Thyroid gland (tissue), 4 donors: ENCODE results near the gene ARHGAP8. TPM values are rescaled to one million over a fixed set of nuclear protein-coding genes. Genes with fewer than 3 reads are reported as not detected.

Source experiments
- DNase-seq, 2 donors: peaks; one replicate each; pipeline ENCODE4 v3.0.0-alpha.2; 2019
- H3K27ac ChIP-seq, 3 donors: fragments of 200-600 bp; sonication (generic); 1 replicate in 2 of 3; 2 replicates in 1 of 3; pipeline ENCODE4 v1.5.1; 2016 to 2019; ENCODE audit warnings: mild to moderate bottlenecking in 1 of 3, moderate library complexity in 1 of 3
- H3K27me3 ChIP-seq: fragments of 200-600 bp; sonication (generic); one replicate; pipeline ENCODE4 v1.5.1; 2019
- H3K36me3 ChIP-seq, 2 donors: fragments of 200-600 bp; sonication (generic); one replicate each; pipeline ENCODE4 v1.5.1; 2016 to 2019
- H3K4me1 ChIP-seq, 2 donors: fragments of 200-600 bp; sonication (generic); one replicate each; pipeline ENCODE4 v1.5.1; 2017 to 2019
- H3K4me3 ChIP-seq, 3 donors: fragments of 200-600 bp; sonication (generic); replicated peaks in 1 of 3; 1 replicate in 2 of 3; 2 replicates in 1 of 3; pipeline ENCODE4 v1.5.1; 2016; ENCODE audit warnings: mild to moderate bottlenecking in 1 of 3
- H3K9me3 ChIP-seq: fragments of 200-600 bp; sonication (generic); one replicate; pipeline ENCODE4 v1.5.1; 2017
- POLR2A ChIP-seq, 2 donors: fragments of 450-650 bp; IDR thresholded peaks; one replicate each; pipeline ENCODE4 v1.6.1; 2017; ENCODE audit warnings: antibody characterized with exemption in 2 of 2, mild to moderate bottlenecking in 2 of 2, moderate library complexity in 1 of 2
- WGBS, 2 donors: methylation state at CpG; one replicate each; pipeline ENCODE4 v1.1.5; 2017; 5-methylcytosine and 5-hydroxymethylcytosine counted together
- intact Hi-C: fragments of 100-400 bp; cut with DNase I; formaldehyde crosslinking; loops from one replicate; pipeline ENCODE4 v1.15.1; 2023
- total RNA-seq, 4 donors: library from RNA; depleted of rRNA; stranded (reverse); fragments of >200 nt; gene quantifications; one replicate each; pipeline ENCODE4 v1.2.3, GENCODE V29; 2016
- TF ChIP-seq, protein P1 (sequence below), 6 experiments: fragments of 200-600 bp in 3 of 6; fragments of 450-650 bp in 3 of 6; sonication (generic) in 3 of 6; IDR thresholded peaks; one replicate each; pipeline ENCODE4 v1.5.1; 2016 to 2019; ENCODE audit warnings: antibody characterized with exemption in 6 of 6, mild to moderate bottlenecking in 2 of 6, inconsistent platforms in 1 of 6, moderate library complexity in 1 of 6

Gene ARHGAP8
- total RNA-seq, 4 donors from 2014 or later, result 24.8 to 44.3 (median 28.0) TPM

DNA sequence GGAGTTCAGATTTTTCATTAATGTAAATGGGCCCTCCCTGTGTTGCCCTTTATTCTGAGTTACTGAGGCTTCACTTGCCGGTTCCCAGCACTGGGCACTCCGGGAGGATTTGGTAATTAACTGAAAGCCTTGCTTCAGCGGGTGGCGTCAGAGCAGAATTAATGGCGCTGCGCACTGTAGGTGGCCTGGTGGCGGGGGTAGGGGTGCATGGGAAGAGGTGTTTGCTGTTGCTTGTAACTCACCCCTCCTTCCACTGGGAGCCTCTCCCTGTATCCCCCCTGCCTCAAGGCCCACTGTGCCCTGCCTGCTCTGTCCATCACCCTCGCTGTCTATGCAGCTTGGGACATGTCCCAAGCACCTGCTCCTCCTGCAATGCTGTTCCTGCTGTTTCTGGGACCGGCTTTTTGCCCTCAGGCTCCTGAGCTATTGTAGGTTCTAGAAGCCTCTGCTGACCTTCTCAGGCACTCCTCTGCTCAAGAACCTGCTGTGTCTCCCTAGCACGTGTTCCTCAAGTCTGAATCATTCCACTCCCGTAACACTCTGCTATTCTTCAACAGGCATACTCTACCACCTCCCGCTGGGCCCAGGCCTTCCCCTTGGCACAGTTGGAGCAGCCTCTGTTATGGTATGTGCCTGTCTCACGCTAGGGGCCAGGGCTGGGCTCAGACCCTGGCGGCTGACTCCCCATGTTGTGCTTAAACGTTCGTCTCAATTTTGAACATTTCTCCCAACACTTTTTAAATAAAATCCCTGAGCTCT is 24.4 kb downstream of the ARHGAP8 start:
- peak; percentile 47 to 51 for DNase-seq
- intact Hi-C loops, result no loop called here
- TF ChIP-seq POLR2A (IDR thresholded peaks at IDR 0.05), result no peak
- TF ChIP-seq, protein P1, sequence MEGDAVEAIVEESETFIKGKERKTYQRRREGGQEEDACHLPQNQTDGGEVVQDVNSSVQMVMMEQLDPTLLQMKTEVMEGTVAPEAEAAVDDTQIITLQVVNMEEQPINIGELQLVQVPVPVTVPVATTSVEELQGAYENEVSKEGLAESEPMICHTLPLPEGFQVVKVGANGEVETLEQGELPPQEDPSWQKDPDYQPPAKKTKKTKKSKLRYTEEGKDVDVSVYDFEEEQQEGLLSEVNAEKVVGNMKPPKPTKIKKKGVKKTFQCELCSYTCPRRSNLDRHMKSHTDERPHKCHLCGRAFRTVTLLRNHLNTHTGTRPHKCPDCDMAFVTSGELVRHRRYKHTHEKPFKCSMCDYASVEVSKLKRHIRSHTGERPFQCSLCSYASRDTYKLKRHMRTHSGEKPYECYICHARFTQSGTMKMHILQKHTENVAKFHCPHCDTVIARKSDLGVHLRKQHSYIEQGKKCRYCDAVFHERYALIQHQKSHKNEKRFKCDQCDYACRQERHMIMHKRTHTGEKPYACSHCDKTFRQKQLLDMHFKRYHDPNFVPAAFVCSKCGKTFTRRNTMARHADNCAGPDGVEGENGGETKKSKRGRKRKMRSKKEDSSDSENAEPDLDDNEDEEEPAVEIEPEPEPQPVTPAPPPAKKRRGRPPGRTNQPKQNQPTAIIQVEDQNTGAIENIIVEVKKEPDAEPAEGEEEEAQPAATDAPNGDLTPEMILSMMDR (IDR thresholded peaks at IDR 0.05), result no peak
- Histone ChIP-seq H3K36me3 (no peaks in the 10 kb centered on the region), H3K4me1 (peaks cover 9 to 10% of the 10 kb centered on the region in 2 donors), H3K9me3 (no peaks in the 10 kb centered on the region), H3K4me3 (no peak overlapping the region), H3K27ac (peak overlapping the region in 2 of 3 donors; percentile 52 to 74), H3K27me3 (no peaks in the 10 kb centered on the region)
- WGBS, 2 donors, result 62 to 69% methylated on average over 16 of the region's 16 CpGs

GRCh38 chr22:44777364-44777755 is 25.0 kb downstream of the ARHGAP8 start:
- Histone ChIP-seq H3K4me1 (peaks cover 9 to 10% of the 10 kb centered on the region in 2 donors), H3K9me3 (no peaks in the 10 kb centered on the region), H3K4me3 (no peak overlapping the region), H3K27ac (peak overlapping the region in 2 of 3 donors; percentile 52 to 74), H3K27me3 (no peaks in the 10 kb centered on the region), H3K36me3 (no peaks in the 10 kb centered on the region)
- no peak for TF ChIP-seq POLR2A (IDR thresholded peaks at IDR 0.05)
- TF ChIP-seq, protein P1 (IDR thresholded peaks at IDR 0.05), result peak in 2 of 6 experiments; percentile 8 to 19
- 33 to 37% methylated on average over 2 of the region's 2 CpGs for WGBS, 2 donors
- intact Hi-C loops, result no loop called here
- no peak for DNase-seq

DNA sequence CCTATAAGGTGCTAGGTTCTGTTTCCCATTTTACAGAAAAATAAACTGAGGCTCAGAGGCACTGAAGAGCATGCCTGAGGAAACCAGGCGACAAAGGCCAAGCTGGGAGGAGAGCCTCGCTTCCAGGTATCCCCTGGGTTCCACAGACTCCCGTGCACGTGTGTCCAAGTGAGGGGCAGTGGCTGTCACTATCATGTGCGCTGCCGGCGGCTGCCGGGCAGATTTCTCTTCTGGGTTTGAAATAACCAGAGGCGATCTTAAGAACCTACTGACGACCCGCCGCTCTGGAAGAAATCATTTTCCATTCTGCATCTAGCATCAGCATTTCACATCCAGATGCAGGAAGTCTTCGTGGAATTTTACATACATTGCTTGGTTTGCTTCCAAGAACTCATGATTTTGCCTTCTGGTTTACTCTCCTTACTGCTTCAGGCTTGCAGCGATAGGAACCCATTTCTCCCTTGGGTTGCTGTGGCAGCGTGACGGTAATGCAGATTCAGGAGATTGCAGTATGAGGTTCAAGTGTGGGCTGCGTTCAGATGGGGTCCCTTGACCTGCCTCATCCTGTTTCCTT is 28.6 kb downstream of the ARHGAP8 start:
- Histone ChIP-seq H3K4me3 (no peak overlapping the region), H3K27me3 (no peaks in the 10 kb centered on the region), H3K4me1 (peaks cover 9 to 10% of the 10 kb centered on the region in 2 donors), H3K27ac (no peak overlapping the region), H3K36me3 (no peaks in the 10 kb centered on the region), H3K9me3 (no peaks in the 10 kb centered on the region)
- TF ChIP-seq POLR2A (IDR thresholded peaks at IDR 0.05), result no peak
- TF ChIP-seq, protein P1 (IDR thresholded peaks at IDR 0.05), result no peak
- WGBS, 2 donors, result 74 to 83% methylated on average over 17 of the region's 17 CpGs
- DNase-seq, result no peak
- intact Hi-C loops, result no loop called here

GRCh38 chr22:44782363-44782963 is 30.1 kb downstream of the ARHGAP8 start:
- H3K36me3 ChIP-seq, result no peaks in the 10 kb centered on the region
- intact Hi-C loops, result no loop called here
- TF ChIP-seq POLR2A (IDR thresholded peaks at IDR 0.05), result no peak
- TF ChIP-seq, protein P1 (IDR thresholded peaks at IDR 0.05), result no peak
- no peaks in the 10 kb centered on the region for H3K27me3 ChIP-seq
- no peak overlapping the region for H3K27ac ChIP-seq
- DNase-seq, result no peak
- H3K4me3 ChIP-seq, result no peak overlapping the region
- 70 to 76% methylated on average over 17 of the region's 17 CpGs for WGBS, 2 donors
- H3K4me1 ChIP-seq, result peaks cover under 1 to 1% of the 10 kb centered on the region in 2 donors
- H3K9me3 ChIP-seq, result no peaks in the 10 kb centered on the region

DNA sequence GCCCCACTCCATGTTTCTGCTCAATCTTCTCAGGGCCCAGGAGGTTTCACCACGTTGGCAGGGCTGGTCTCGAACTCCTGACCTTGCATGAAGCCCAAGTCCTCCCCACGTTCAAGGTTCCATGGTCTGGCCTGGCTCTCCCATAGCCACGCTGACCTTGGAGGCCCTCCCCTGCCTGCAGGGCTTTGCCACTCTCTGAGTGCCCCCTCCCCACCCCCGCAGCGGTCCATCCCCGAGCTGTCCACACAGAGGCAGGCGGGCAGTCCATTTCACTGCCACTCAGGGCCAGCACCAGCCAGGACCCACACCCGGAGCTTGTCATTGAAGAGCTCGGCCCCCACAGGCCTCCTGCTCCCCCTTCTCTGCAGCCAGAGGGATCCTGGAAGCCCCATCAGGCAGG is 30.7 kb downstream of the ARHGAP8 start:
- 74 to 82% methylated on average over 7 to 10 of the region's 10 CpGs for WGBS, 2 donors
- DNase-seq, result no peak
- H3K36me3 ChIP-seq, result no peaks in the 10 kb centered on the region
- no peak overlapping the region for H3K4me3 ChIP-seq
- H3K9me3 ChIP-seq, result no peaks in the 10 kb centered on the region
- TF ChIP-seq POLR2A (IDR thresholded peaks at IDR 0.05), result no peak
- TF ChIP-seq, protein P1 (IDR thresholded peaks at IDR 0.05), result no peak
- H3K27me3 ChIP-seq, result no peaks in the 10 kb centered on the region
- H3K4me1 ChIP-seq, result no peaks in the 10 kb centered on the region
- intact Hi-C loops, result no loop called here
- H3K27ac ChIP-seq, result no peak overlapping the region
